Measurements from ENCODE around the gene UBE2I. TPM values are rescaled to one million over a fixed set of nuclear protein-coding genes. Genes with fewer than 3 reads are reported as not detected.
"Not testable (repeated sequence)": the region's sequence is repeated elsewhere in the genome, so short reads cannot be mapped to it uniquely, and the experiment has no call there.

Gene UBE2I
- total RNA-seq, 1 experiment from 2014 or later = 53.7 TPM

DNA sequence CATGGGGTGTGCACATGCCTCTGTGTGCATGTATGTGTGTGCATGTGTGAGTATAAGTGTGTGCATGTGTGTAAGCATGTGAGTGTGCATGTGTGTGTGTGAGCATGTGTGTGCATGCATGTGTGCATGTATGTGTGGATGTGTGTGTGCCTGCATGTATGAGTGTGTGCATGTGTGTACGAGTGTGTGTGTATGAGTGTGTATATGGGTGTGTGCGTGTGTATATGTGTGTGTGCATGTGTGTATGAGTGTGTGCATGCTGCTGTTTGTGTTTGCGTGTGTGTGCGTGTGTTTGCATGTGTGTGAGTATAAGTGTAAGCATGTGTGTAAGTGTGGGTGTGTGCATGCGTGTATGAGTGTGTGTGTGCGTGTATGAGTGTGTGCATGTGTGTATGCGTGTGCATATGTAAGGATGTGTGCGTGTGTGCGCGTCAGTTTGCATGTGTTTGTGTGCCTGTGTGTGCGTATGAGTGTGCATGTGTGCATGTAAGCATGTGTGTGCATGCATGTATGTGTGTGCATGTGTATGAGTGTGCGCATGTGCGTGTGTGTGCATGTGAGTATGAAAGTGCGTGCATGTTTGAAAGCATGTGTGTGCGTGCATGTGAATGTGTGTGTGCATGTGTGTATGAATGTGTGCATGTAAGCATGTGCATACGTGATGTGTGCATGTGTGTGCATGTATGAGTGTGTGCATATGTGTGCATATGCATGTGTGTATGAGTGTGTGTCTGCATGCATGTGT, 44.9 kb upstream of the UBE2I start:
- H3K36me3 ChIP-seq (ENCODE audit: insufficient read depth, low read length) = no peaks in the 10 kb centered on the region
- no peak for DNase-seq
- peaks cover 5% of the 10 kb centered on the region; the same call in 1 of the 2 replicates for H4K20me1 ChIP-seq (ENCODE audit: insufficient read depth, low read depth, low read length)
- peaks cover 17% of the 10 kb centered on the region for H3K4me1 ChIP-seq (ENCODE audit: low read length)
- no peak overlapping the region for H2AFZ ChIP-seq (ENCODE audit: low read length)
- H3K9ac ChIP-seq (ENCODE audit: low read length) = no peak overlapping the region
- H3K4me3 ChIP-seq (ENCODE audit: low read length) = no peak overlapping the region
- no peak overlapping the region for H3K4me2 ChIP-seq (ENCODE audit: low read depth, low read length, poor library complexity, severe bottlenecking)
- H3K27me3 ChIP-seq (ENCODE audit: low read length) = no peaks in the 10 kb centered on the region
- no peaks in the 10 kb centered on the region for H3K9me2 ChIP-seq (replicated peaks; ENCODE audit: insufficient read depth, low read length)
- H3K9me3 ChIP-seq (ENCODE audit: low read length) = no peaks in the 10 kb centered on the region
- no peak overlapping the region for H3K27ac ChIP-seq (ENCODE audit: low read length)
- no peaks in the 10 kb centered on the region for H3K79me2 ChIP-seq (ENCODE audit: low read length)

DNA sequence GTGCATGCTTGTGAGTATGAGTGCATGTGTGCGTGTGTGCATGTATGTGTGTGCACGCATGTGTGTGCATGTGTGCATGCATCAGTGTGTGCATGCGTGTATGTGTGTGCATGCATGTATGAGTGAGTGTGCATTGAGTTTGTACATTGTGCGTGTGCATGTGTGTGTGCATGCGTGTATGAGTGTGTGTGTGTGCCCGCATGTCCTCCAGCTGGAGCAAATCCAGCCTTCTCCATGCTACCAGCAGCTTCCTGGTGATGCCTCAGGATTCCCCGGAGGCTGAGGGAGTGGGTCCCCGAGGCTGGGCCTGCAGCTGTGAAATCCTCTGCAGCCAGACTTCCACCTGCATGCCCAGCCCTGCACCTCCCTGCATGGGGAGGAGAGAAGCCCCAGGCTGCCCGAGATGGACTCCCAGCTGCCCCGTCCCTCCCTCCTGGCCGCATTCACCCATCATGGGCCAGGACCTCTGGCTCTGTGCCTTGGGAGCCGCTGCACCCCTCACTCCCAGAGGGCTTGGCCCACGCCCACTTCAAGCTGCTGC, 44.3 kb upstream of the UBE2I start:
- DNase-seq = no peak
- H3K27me3 ChIP-seq (ENCODE audit: low read length) = no peaks in the 10 kb centered on the region
- no peaks in the 10 kb centered on the region for H3K79me2 ChIP-seq (ENCODE audit: low read length)
- H3K4me3 ChIP-seq (ENCODE audit: low read length) = no peak overlapping the region
- H3K36me3 ChIP-seq (ENCODE audit: insufficient read depth, low read length) = no peaks in the 10 kb centered on the region
- H3K4me2 ChIP-seq (ENCODE audit: low read depth, low read length, poor library complexity, severe bottlenecking) = no peak overlapping the region
- H3K9ac ChIP-seq (ENCODE audit: low read length) = no peak overlapping the region
- H3K9me2 ChIP-seq (replicated peaks; ENCODE audit: insufficient read depth, low read length) = no peaks in the 10 kb centered on the region
- no peak overlapping the region for H2AFZ ChIP-seq (ENCODE audit: low read length)
- H3K27ac ChIP-seq (ENCODE audit: low read length) = no peak overlapping the region
- peaks cover 17% of the 10 kb centered on the region for H3K4me1 ChIP-seq (ENCODE audit: low read length)
- peaks cover 2% of the 10 kb centered on the region; the same call in 1 of the 2 replicates for H4K20me1 ChIP-seq (ENCODE audit: insufficient read depth, low read depth, low read length)
- no peaks in the 10 kb centered on the region for H3K9me3 ChIP-seq (ENCODE audit: low read length)

DNA sequence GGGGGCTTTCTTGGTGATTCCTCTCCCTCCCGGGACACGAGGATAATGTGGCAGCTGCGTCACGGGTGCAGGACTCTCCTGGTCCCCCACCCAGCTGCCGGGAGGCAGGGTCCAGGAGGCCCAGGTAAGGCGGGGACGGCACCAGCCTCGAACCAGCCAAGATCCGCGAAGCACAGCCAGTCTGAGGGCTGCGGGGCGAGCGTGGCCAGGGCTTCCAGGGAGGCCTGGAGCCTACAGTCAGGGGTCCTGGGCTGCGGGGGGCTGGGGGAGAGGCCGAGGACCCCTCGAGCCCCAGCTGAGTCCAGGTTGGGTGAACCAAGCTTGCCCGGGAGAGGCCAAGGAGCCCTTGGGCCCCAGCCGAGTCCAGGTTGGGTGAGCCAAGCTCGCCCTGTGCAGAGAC, 43.6 kb upstream of the UBE2I start:
- H3K27ac ChIP-seq (ENCODE audit: low read length) = no peak overlapping the region
- peaks cover 10% of the 10 kb centered on the region for H3K4me1 ChIP-seq (ENCODE audit: low read length)
- H3K79me2 ChIP-seq (ENCODE audit: low read length) = no peaks in the 10 kb centered on the region

DNA sequence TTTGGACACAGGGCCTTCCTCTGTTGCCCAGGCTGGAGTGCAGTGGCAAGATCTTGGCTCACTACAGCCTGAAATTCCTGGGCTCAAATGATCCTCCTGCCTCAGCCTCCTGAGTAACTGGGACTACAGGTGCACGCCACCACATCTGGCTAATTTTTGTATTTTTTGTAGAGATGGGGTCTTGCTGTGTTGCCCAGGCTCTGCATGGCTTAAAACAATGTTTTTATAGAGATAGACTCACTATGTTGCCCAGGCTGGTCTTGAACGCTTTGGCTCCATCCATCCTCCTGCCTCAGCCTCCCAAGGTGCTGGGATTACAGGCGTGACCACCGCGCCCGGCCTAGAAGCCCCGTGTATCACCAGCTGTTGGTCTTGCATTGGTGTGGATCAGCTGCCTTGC, 40.0 kb upstream of the UBE2I start:
- not testable (repeated sequence) for H2AFZ ChIP-seq (ENCODE audit: low read length); H3K27me3 ChIP-seq (ENCODE audit: low read length)

More for the DNA sequence above, 43.6 kb upstream of the UBE2I start:
- no peak overlapping the region for H3K9ac ChIP-seq (ENCODE audit: low read length)
- no peak for DNase-seq
- H2AFZ ChIP-seq (ENCODE audit: low read length) = no peak overlapping the region
- H3K4me2 ChIP-seq (ENCODE audit: low read depth, low read length, poor library complexity, severe bottlenecking) = no peak overlapping the region
- no peaks in the 10 kb centered on the region for H3K9me2 ChIP-seq (replicated peaks; ENCODE audit: insufficient read depth, low read length)
- H3K9me3 ChIP-seq (ENCODE audit: low read length) = no peaks in the 10 kb centered on the region
- no peak overlapping the region for H3K4me3 ChIP-seq (ENCODE audit: low read length)
- no peaks in the 10 kb centered on the region for H3K36me3 ChIP-seq (ENCODE audit: insufficient read depth, low read length)
- no peaks in the 10 kb centered on the region for H3K27me3 ChIP-seq (ENCODE audit: low read length)
- H4K20me1 ChIP-seq (ENCODE audit: insufficient read depth, low read depth, low read length) = peaks cover 2% of the 10 kb centered on the region; the same call in 1 of the 2 replicates

DNA sequence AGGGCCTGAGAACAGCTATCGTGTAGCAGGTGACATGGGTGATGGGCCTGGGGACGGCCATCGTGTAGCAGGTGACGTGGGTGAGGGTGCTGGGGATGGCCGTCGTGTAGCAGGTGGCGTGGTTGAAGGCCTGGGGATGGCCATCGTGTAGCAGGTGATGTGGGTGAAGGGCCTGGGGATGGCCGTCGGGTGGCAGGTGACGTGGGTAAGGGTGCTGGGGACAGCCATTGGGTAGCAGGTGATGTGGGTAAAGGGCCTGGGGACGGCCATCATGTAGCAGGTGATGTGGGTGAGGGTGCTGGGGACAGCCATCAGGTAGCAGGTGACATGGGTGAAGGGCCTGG, 38.1 kb upstream of the UBE2I start:
- Histone ChIP-seq H3K36me3 (ENCODE audit: insufficient read depth, low read length) (no peaks in the 10 kb centered on the region), H3K4me1 (ENCODE audit: low read length) (peaks cover 13% of the 10 kb centered on the region), H3K79me2 (ENCODE audit: low read length) (no peaks in the 10 kb centered on the region), H3K4me3 (ENCODE audit: low read length) (no peak overlapping the region), H3K27ac (ENCODE audit: low read length) (no peak overlapping the region), H3K4me2 (ENCODE audit: low read depth, low read length, poor library complexity, severe bottlenecking) (no peak overlapping the region), H3K9me3 (ENCODE audit: low read length) (no peaks in the 10 kb centered on the region), H3K27me3 (ENCODE audit: low read length) (no peaks in the 10 kb centered on the region), H3K9ac (ENCODE audit: low read length) (no peak overlapping the region), H4K20me1 (ENCODE audit: insufficient read depth, low read depth, low read length) (peaks cover 4% of the 10 kb centered on the region; the same call in 1 of the 2 replicates), H2AFZ (ENCODE audit: low read length) (no peak overlapping the region), H3K9me2 (replicated peaks; ENCODE audit: insufficient read depth, low read length) (no peaks in the 10 kb centered on the region)
- no peak for DNase-seq

More for the DNA sequence above, 40.0 kb upstream of the UBE2I start:
- H3K4me3 ChIP-seq (ENCODE audit: low read length); H3K36me3 ChIP-seq (ENCODE audit: insufficient read depth, low read length); DNase-seq; H4K20me1 ChIP-seq (ENCODE audit: insufficient read depth, low read depth, low read length); H3K79me2 ChIP-seq (ENCODE audit: low read length); H3K9me2 ChIP-seq (replicated peaks; ENCODE audit: insufficient read depth, low read length); H3K9ac ChIP-seq (ENCODE audit: low read length); H3K27ac ChIP-seq (ENCODE audit: low read length); H3K9me3 ChIP-seq (ENCODE audit: low read length); H3K4me2 ChIP-seq (ENCODE audit: low read depth, low read length, poor library complexity, severe bottlenecking): not testable (repeated sequence)
- H3K4me1 ChIP-seq (ENCODE audit: low read length) = peaks cover 13% of the 10 kb centered on the region

DNA sequence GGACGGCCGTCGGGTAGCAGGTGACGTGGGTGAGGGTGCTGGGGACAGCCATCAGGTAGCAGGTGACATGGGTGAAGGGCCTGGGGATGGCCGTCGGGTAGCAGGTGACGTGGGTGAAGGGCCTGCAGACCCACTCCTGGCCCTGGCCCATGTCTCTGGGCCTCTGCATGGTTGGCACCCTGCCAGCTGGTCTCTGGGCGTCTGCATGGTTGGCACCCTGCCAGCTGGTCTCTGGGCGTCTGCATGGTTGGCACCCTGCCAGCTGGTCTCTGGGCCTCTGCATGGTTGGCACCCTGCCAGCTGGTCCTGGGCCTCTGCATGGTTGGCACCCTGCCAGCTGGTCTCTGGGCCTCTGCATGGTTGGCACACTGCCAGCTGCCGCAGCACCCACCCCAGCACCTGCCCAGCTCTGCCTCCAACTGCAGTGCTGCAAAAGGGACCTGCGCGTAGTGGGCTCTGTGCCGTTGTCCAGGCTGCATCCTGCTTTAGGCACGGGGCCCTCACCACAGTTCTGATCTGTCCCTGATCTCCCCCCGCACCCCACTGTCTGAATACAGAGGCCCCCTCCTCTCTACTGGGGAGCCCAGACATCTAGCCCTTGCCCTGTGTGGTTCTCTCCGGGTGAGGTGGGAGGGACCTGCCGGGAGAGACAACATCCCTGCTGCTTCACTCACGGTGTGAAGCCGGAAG, 37.6 kb upstream of the UBE2I start:
- H3K27me3 ChIP-seq (ENCODE audit: low read length); H3K27ac ChIP-seq (ENCODE audit: low read length); H3K4me3 ChIP-seq (ENCODE audit: low read length); H4K20me1 ChIP-seq (ENCODE audit: insufficient read depth, low read depth, low read length); H3K9me3 ChIP-seq (ENCODE audit: low read length); H3K9me2 ChIP-seq (replicated peaks; ENCODE audit: insufficient read depth, low read length); H3K36me3 ChIP-seq (ENCODE audit: insufficient read depth, low read length); H3K9ac ChIP-seq (ENCODE audit: low read length); H2AFZ ChIP-seq (ENCODE audit: low read length); H3K79me2 ChIP-seq (ENCODE audit: low read length); H3K4me2 ChIP-seq (ENCODE audit: low read depth, low read length, poor library complexity, severe bottlenecking): not testable (repeated sequence)
- peak; percentile 65 for DNase-seq
- H3K4me1 ChIP-seq (ENCODE audit: low read length) = peaks cover 13% of the 10 kb centered on the region

DNA sequence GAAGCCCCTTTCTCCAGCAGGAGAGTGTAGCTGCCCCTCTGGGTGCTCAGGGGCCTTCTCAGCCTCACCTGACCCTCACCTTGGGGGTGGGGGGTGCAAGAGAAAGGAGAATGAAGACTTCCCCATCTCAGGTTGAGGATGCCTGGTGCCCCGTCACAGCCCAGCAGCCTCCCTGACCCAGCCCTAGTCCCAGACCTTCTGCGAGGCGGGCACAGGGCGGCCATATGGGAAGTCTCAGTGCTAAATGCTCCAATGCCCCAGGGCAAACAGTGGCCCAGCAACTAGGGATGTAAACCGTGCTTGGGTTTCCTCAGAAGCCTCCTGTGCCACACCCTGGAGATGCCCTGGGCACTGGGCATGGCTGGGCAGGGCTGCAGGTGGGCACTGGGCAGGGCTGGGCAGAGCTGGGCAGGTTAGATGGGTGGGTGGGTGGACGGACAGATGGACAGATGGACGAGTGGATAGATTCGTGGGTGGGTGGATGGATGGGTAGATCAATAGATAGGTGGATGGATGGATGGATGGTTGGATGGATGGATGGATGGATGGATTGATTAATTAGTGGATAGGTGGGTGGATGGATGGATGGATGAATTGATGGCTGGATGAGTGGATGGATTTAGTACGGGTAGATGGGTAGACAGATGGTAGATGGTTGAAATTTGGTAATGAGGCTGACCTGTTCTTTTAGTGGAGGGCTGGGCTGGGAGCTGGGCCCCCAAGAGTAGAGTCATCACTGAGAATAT, 36.8 kb upstream of the UBE2I start:
- DNase-seq = no peak
- Histone ChIP-seq H3K4me1 (ENCODE audit: low read length) (peaks cover 13% of the 10 kb centered on the region), H2AFZ (ENCODE audit: low read length) (no peak overlapping the region), H3K79me2 (ENCODE audit: low read length) (no peaks in the 10 kb centered on the region), H3K27ac (ENCODE audit: low read length) (no peak overlapping the region), H3K9me2 (replicated peaks; ENCODE audit: insufficient read depth, low read length) (no peaks in the 10 kb centered on the region), H3K27me3 (ENCODE audit: low read length) (no peaks in the 10 kb centered on the region), H4K20me1 (ENCODE audit: insufficient read depth, low read depth, low read length) (peaks cover 4% of the 10 kb centered on the region; the same call in 1 of the 2 replicates), H3K9ac (ENCODE audit: low read length) (no peak overlapping the region), H3K4me2 (ENCODE audit: low read depth, low read length, poor library complexity, severe bottlenecking) (no peak overlapping the region), H3K4me3 (ENCODE audit: low read length) (no peak overlapping the region), H3K36me3 (ENCODE audit: insufficient read depth, low read length) (no peaks in the 10 kb centered on the region), H3K9me3 (ENCODE audit: low read length) (no peaks in the 10 kb centered on the region)

DNA sequence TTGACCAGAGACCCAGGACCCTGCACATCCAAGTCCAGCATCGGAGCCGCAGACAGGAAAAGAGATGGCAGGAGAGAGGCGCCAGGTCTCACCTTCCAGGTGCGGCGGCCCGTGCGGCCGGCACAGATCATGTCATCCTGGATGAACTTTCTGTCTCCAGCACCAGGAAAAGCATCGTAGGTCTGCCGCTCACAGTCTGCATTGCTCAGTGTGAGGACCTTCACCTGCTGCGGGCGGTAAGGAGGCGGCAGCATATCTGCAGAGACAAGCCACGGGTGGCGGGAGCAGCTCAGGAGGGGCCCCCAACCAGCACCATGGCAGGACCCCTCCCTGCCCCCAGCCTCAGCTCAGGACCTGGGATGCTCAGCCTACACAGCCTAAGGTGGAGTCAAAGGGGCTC, 35.6 kb upstream of the UBE2I start:
- H3K4me1 ChIP-seq (ENCODE audit: low read length) = peaks cover 13% of the 10 kb centered on the region
- H3K36me3 ChIP-seq (ENCODE audit: insufficient read depth, low read length) = no peaks in the 10 kb centered on the region
- H4K20me1 ChIP-seq (ENCODE audit: insufficient read depth, low read depth, low read length) = peaks cover 4% of the 10 kb centered on the region; the same call in 1 of the 2 replicates
- no peaks in the 10 kb centered on the region for H3K9me3 ChIP-seq (ENCODE audit: low read length)
- H3K9me2 ChIP-seq (replicated peaks; ENCODE audit: insufficient read depth, low read length) = no peaks in the 10 kb centered on the region
- no peaks in the 10 kb centered on the region for H3K79me2 ChIP-seq (ENCODE audit: low read length)
- H3K27me3 ChIP-seq (ENCODE audit: low read length) = no peaks in the 10 kb centered on the region
- no peak overlapping the region for H3K4me2 ChIP-seq (ENCODE audit: low read depth, low read length, poor library complexity, severe bottlenecking)
- H2AFZ ChIP-seq (ENCODE audit: low read length) = no peak overlapping the region
- no peak overlapping the region for H3K27ac ChIP-seq (ENCODE audit: low read length)
- DNase-seq = no peak
- no peak overlapping the region for H3K9ac ChIP-seq (ENCODE audit: low read length)
- no peak overlapping the region for H3K4me3 ChIP-seq (ENCODE audit: low read length)
